ENCODE results near the gene KCNIP4. TPM values are rescaled to one million over a fixed set of nuclear protein-coding genes. Genes with fewer than 3 reads are reported as not detected.

The KCNIP4 gene
- total RNA-seq, 1 donor from 2014 or later, result 0.17 TPM

DNA sequence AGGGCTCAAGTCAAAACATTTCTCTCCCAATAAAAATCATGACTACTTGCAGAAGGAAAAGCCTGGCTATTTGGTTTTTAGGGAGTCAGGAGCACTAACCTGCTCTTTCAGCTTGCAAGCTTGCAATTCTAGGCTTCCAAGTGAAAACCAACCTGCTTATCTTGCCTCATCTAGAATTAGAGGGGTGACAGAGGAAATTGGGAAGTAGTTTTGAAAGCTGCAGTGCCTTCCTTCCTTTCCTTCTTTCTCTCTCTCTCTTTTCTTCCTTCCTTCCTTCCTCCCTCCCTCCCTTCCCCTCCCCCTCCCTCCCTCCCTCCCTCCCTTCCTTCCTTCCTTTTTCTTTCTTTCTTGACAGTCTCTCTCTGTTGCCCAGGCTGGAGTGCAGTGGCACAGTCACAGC, 417.5 kb downstream of the KCNIP4 start:
- H3K4me3 ChIP-seq (ENCODE audit: low read depth, low read length), result no peak overlapping the region
- DNase-seq (ENCODE audit: low read depth), result no peak
- TF ChIP-seq, protein P1, sequence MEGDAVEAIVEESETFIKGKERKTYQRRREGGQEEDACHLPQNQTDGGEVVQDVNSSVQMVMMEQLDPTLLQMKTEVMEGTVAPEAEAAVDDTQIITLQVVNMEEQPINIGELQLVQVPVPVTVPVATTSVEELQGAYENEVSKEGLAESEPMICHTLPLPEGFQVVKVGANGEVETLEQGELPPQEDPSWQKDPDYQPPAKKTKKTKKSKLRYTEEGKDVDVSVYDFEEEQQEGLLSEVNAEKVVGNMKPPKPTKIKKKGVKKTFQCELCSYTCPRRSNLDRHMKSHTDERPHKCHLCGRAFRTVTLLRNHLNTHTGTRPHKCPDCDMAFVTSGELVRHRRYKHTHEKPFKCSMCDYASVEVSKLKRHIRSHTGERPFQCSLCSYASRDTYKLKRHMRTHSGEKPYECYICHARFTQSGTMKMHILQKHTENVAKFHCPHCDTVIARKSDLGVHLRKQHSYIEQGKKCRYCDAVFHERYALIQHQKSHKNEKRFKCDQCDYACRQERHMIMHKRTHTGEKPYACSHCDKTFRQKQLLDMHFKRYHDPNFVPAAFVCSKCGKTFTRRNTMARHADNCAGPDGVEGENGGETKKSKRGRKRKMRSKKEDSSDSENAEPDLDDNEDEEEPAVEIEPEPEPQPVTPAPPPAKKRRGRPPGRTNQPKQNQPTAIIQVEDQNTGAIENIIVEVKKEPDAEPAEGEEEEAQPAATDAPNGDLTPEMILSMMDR (conservative IDR thresholded peaks at IDR 0.05; ENCODE audit: low read depth, low read length), result no peak

DNA sequence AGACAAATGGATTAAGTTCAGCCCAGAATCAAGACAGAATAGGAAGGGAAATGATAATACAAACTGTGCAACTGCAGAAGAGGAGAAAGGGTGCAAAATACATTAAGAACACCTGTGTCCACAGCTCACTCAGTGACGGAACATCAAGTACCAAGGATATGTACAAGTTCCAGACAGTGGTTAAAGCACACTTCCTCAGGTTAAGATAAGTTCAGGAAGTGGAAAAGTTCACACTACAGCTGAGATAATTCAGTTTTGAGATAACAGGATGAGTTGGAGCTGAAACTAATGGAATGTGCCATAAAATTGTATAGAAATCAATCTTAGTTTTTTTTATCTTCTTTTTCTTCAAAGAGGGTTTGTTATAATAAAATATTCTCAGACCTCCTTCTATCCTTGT, 419.4 kb downstream of the KCNIP4 start:
- TF ChIP-seq, protein P1 (conservative IDR thresholded peaks at IDR 0.05; ENCODE audit: low read depth, low read length), result no peak

DNA sequence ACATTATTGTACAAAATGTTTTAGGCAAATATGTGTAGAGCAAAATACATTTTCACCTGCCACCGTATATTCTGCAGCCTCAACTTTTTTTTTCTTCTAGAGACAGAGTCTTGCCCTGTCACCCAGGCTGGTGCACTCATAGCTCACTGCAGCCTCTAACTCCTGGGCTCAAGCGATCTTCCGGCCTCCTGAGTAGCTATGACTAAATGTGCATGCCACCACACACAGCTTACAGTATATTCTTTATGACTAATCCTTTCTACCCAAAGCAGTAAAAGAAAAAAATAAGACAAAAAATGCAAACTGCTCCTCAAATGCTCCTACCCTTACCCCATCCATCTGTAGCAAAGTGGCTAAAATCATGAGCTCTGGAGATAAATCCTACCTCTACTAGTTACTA, 426.3 kb downstream of the KCNIP4 start:
- DNase-seq (ENCODE audit: low read depth), result no peak
- TF ChIP-seq, protein P1 (conservative IDR thresholded peaks at IDR 0.05; ENCODE audit: low read depth, low read length), result no peak
- no peak overlapping the region for H3K4me3 ChIP-seq (ENCODE audit: low read depth, low read length)

More for the DNA sequence above, 419.4 kb downstream of the KCNIP4 start:
- DNase-seq (ENCODE audit: low read depth), result no peak
- H3K4me3 ChIP-seq (ENCODE audit: low read depth, low read length), result no peak overlapping the region

DNA sequence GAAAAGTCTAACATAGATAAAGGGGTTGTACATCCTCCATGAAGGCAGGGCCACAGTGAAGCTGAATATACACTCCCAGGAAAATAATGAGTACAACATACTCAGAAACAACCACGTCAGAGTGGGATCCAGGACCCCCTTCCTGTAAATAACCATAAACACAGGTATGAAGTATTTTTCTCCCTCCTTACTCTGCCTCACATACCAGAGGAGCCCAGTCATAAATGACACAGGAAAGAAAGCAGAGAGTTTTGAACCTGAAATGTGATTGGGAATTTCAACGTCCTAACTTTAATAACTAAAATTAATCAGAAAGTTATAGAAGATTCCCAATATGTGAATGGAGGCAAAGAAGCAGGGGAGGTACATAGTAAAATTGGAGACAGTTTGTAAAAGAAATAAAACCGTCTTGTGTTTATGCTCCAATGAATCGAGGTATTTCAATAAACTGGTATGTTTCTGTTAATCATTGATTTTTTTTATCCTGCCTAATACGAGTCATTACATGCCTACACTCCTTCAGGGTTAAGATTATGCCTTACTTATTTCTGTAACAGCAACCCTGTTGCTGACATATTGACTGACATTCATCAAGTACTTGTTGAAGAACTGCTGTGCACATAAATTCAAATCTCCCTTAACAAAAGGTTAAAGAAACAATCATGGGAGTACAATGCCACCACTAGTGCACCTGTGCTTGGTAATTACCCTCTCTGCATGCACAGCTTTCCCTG, 431.3 kb downstream of the KCNIP4 start:
- H3K4me3 ChIP-seq (ENCODE audit: low read depth, low read length), result no peak overlapping the region
- peak; percentile 50 for DNase-seq (ENCODE audit: low read depth)
- TF ChIP-seq, protein P1 (conservative IDR thresholded peaks at IDR 0.05; ENCODE audit: low read depth, low read length), result no peak

DNA sequence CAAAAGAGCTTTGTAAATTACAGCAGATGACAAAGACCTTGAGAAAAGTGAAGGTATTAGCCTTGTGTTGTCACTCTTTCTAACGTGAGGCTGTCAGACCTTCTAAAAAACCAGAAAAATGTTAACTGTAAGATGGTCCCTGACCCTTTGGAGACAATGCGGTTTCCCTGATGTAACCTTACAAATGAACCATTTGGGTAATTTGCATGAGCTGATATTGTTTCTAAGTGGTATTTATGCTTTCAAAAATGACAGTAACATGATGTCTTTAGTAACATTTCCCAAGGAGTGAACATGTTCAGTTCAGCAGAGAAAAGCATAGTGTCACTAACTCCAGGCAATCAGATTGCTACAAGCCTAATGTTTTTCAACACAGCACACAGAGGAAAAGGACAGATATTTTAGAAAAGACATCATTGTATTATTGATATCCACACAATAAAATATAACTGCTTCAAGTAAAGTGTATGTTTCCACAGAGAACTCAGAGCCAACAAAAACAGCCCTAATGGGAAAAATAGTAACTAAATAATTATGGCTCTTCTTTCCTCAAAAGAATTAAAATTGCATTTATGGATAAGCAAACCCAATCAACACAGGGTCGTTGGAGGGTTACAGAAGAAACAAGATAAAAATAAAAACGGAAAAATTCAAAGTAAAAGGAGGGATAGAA, 434.4 kb downstream of the KCNIP4 start:
- TF ChIP-seq, protein P1 (conservative IDR thresholded peaks at IDR 0.05; ENCODE audit: low read depth, low read length), result no peak
- no peak for DNase-seq (ENCODE audit: low read depth)
- H3K4me3 ChIP-seq (ENCODE audit: low read depth, low read length), result no peak overlapping the region

DNA sequence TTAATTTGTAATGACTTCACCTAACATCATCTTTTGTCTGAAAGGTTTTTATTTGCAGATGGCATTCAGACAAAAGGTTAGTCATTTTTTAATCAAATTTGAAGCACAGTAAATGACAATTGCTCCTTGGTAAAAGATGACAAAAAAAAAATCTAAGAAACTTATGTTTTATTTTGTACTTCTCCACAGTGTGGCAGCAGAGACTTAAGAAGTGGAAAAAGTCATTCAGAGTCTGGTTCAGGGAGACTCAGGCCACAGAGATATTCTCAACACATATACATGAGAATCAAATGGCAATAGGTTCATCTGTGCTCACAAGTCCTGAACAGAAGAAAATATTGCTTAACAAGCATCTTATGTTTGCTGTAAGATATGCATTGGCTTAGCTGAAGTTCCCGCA, 436.2 kb downstream of the KCNIP4 start:
- no peak overlapping the region for H3K4me3 ChIP-seq (ENCODE audit: low read depth, low read length)
- DNase-seq (ENCODE audit: low read depth), result peak; percentile 12
- TF ChIP-seq, protein P1 (conservative IDR thresholded peaks at IDR 0.05; ENCODE audit: low read depth, low read length), result peak; percentile 64
